ENCODE results near the gene MBP.

- TF ChIP-seq POLR2A (IDR thresholded peaks at IDR 0.05), result no peak
- TF ChIP-seq, protein P1, sequence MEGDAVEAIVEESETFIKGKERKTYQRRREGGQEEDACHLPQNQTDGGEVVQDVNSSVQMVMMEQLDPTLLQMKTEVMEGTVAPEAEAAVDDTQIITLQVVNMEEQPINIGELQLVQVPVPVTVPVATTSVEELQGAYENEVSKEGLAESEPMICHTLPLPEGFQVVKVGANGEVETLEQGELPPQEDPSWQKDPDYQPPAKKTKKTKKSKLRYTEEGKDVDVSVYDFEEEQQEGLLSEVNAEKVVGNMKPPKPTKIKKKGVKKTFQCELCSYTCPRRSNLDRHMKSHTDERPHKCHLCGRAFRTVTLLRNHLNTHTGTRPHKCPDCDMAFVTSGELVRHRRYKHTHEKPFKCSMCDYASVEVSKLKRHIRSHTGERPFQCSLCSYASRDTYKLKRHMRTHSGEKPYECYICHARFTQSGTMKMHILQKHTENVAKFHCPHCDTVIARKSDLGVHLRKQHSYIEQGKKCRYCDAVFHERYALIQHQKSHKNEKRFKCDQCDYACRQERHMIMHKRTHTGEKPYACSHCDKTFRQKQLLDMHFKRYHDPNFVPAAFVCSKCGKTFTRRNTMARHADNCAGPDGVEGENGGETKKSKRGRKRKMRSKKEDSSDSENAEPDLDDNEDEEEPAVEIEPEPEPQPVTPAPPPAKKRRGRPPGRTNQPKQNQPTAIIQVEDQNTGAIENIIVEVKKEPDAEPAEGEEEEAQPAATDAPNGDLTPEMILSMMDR (IDR thresholded peaks at IDR 0.05), result no peak
These were observed 15.7 kb upstream of the MBP start for GRCh38 chr18:77148289-77148688.

All from lower leg skin (tissue), 3 donors.